ENCODE measurements around the gene GRID2. TPM values are rescaled to one million over a fixed set of nuclear protein-coding genes. Genes with fewer than 3 reads are reported as not detected.

Gene GRID2
- total and polyA plus RNA-seq, 2 donors from 2014 or later = 0.19 TPM; not detected in 1

DNA sequence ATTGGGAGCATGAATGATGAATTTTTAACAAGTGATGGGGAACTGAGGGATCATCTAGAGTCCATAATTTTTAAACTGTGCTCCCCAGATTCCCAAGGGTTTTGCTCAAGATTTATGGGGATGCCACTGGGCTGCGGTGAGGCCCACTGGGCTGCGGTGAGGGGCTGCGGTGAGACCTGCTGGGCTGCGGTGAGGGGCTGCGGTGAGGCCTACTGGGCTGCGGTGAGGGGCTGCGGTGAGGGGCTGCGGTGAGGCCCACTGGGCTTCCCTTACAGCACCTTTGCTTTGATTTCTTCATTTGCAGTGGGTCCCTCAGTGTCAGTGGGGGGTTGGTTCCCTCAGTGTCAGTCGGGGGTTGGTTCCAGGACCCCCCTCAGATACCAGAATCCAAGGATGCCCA, 1477.4 kb downstream of the GRID2 start:
- intact Hi-C loops (cut with DNase I) = no loop called here

DNA sequence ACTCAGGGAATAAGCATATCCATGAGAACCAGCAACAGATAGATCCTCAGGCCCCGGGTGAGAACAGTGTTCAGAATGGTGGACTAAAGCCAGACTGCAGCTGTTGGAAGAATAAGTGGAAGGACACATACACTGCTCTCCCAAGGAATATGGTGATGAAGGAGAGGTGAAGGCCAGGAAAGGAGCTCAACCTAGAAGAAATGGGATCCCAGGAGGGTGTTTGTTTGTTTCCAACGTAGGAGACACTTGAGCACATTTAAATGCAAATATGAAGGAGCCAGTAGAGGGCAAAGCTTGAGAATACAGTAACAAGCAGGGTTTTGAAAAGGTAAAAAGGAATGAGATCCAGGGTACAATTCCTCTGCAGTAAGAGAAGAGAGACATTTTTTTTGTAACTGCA, 1482.4 kb downstream of the GRID2 start:
- intact Hi-C loops (cut with DNase I) = no loop called here
- no peak for FAIRE-seq
- H3K27me3 ChIP-seq (ENCODE audit: control insufficient read depth, insufficient read depth, low read length) = no peaks in the 10 kb centered on the region

More for the DNA sequence above, 1477.4 kb downstream of the GRID2 start:
- no peaks in the 10 kb centered on the region for H3K27me3 ChIP-seq (ENCODE audit: control insufficient read depth, insufficient read depth, low read length)
- no peak overlapping the region for H3K9ac ChIP-seq (ENCODE audit: low read length in 3 of 3)
- TF ChIP-seq, protein P1, sequence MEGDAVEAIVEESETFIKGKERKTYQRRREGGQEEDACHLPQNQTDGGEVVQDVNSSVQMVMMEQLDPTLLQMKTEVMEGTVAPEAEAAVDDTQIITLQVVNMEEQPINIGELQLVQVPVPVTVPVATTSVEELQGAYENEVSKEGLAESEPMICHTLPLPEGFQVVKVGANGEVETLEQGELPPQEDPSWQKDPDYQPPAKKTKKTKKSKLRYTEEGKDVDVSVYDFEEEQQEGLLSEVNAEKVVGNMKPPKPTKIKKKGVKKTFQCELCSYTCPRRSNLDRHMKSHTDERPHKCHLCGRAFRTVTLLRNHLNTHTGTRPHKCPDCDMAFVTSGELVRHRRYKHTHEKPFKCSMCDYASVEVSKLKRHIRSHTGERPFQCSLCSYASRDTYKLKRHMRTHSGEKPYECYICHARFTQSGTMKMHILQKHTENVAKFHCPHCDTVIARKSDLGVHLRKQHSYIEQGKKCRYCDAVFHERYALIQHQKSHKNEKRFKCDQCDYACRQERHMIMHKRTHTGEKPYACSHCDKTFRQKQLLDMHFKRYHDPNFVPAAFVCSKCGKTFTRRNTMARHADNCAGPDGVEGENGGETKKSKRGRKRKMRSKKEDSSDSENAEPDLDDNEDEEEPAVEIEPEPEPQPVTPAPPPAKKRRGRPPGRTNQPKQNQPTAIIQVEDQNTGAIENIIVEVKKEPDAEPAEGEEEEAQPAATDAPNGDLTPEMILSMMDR (IDR thresholded peaks at IDR 0.05; ENCODE audit: borderline replicate concordance, extremely low read depth, insufficient read depth) = no peak
- H3K9me3 ChIP-seq (ENCODE audit: control insufficient read depth in 2 of 3, insufficient read depth in 1 of 3, low read length in 3 of 3) = no peaks in the 10 kb centered on the region
- H3K4me1 ChIP-seq (ENCODE audit: control insufficient read depth in 2 of 3, insufficient read depth in 2 of 3, low read depth in 1 of 3, low read length in 3 of 3) = no peaks in the 10 kb centered on the region
- no peaks in the 10 kb centered on the region for H3K36me3 ChIP-seq (ENCODE audit: control insufficient read depth in 2 of 3, insufficient read depth in 3 of 3, low read length in 3 of 3)
- H3K27ac ChIP-seq (ENCODE audit: low read depth in 2 of 2, low read length in 2 of 2) = no peak overlapping the region
- FAIRE-seq (no peak), DNase-seq (no peak)
- H3K4me3 ChIP-seq (ENCODE audit: low read length in 3 of 3) = no peak overlapping the region

DNA sequence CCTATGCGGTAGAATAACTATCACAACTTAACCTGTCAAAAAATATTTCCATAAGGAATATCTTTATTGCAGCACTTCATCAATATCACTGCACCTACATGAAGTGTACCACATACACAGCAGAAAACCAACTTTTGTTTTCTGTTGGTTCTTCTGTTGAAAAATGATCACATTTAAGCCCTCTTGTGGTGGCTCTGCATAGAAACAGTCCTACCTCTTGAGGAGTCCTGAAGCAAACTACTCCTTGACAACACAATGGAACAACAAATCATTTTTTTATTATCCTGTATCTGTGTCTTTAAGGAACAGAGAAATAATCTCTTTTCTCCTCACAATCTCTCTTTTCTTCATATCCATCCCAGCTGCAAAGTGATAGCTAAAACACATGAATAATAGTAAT, 1484.9 kb downstream of the GRID2 start:
- H3K4me3 ChIP-seq (ENCODE audit: low read length in 3 of 3) = no peak overlapping the region
- no peaks in the 10 kb centered on the region for H3K36me3 ChIP-seq (ENCODE audit: control insufficient read depth in 2 of 3, insufficient read depth in 3 of 3, low read length in 3 of 3)
- no peaks in the 10 kb centered on the region for H3K27me3 ChIP-seq (ENCODE audit: control insufficient read depth, insufficient read depth, low read length)
- H3K9me3 ChIP-seq (ENCODE audit: control insufficient read depth in 2 of 3, insufficient read depth in 1 of 3, low read length in 3 of 3) = no peaks in the 10 kb centered on the region
- H3K27ac ChIP-seq (ENCODE audit: low read depth in 2 of 2, low read length in 2 of 2) = no peak overlapping the region
- FAIRE-seq (no peak), DNase-seq (peak in 2 of 5 donors; percentile 30 to 37)
- H3K9ac ChIP-seq (ENCODE audit: low read length in 3 of 3) = no peak overlapping the region
- TF ChIP-seq, protein P1 (IDR thresholded peaks at IDR 0.05; ENCODE audit: borderline replicate concordance, extremely low read depth, insufficient read depth) = no peak
- no peaks in the 10 kb centered on the region for H3K4me1 ChIP-seq (ENCODE audit: control insufficient read depth in 2 of 3, insufficient read depth in 2 of 3, low read depth in 1 of 3, low read length in 3 of 3)
- intact Hi-C loops (cut with DNase I) = no loop called here

More for the DNA sequence above, 1482.4 kb downstream of the GRID2 start:
- Histone ChIP-seq H3K36me3 (ENCODE audit: control insufficient read depth in 2 of 3, insufficient read depth in 3 of 3, low read length in 3 of 3) (no peaks in the 10 kb centered on the region), H3K9me3 (ENCODE audit: control insufficient read depth in 2 of 3, insufficient read depth in 1 of 3, low read length in 3 of 3) (no peaks in the 10 kb centered on the region), H3K4me3 (ENCODE audit: low read length in 3 of 3) (no peak overlapping the region), H3K9ac (ENCODE audit: low read length in 3 of 3) (no peak overlapping the region), H3K27ac (ENCODE audit: low read depth in 2 of 2, low read length in 2 of 2) (no peak overlapping the region), H3K4me1 (ENCODE audit: control insufficient read depth in 2 of 3, insufficient read depth in 2 of 3, low read depth in 1 of 3, low read length in 3 of 3) (no peaks in the 10 kb centered on the region)
- no peak for DNase-seq
- TF ChIP-seq, protein P1 (IDR thresholded peaks at IDR 0.05; ENCODE audit: borderline replicate concordance, extremely low read depth, insufficient read depth) = no peak

Measured in kidney (tissue), 14 donors.